ENCODE data around the gene RPTOR. TPM values are rescaled to one million over a fixed set of nuclear protein-coding genes. Genes with fewer than 3 reads are reported as not detected.

Gene RPTOR
- total RNA-seq, 2 experiments from 2014 or later, result 43.6 to 47.2 TPM

DNA sequence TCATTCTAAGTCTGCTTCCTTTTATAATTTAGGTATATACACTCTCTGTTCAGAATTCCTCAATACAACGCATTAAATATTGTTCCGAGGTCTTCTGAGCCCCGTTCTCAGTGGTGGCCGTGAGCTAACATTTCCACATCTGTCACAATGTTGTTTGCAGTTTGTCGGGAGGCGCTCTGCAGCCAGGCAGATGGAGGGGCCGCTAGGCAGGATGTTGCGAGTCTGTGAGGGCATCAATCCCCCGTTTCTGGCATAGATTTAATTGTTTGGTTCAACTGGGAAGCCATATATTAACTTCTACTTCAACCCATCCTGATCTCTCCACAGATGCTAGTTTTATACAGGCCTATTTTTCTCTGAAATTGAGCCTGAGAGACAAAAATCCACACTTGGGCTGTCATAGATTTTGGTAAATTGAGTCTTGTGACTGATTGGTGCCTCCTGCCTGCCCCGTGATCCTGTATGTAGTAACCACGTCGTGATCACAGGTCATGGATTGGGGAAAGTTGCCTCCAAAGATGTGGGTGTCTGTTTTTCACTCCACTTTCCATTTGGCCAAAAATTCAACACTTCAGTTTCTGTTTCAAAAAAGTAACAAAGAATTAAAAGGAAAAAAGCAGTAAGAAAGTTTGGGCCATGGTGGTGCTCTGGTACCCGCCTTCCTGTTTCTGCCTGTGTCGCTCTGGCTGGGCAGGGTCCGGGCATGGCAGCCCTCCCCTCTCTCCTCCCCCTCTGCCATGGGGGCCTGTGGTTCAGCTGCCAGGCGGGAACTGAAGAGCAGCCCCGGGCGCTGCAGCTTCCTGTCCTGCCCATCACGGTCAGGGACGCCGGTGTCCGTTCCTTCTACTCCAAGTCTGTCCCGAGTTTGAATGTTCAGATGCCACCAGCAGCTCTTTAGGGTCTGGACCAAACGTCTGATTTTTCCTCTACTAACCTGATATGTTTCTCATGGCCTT is 41.5 kb downstream of the RPTOR start:
- Mint-ChIP-seq H3K27ac (peak overlapping the region; percentile 32), H3K27me3 (no peaks in the 10 kb centered on the region), H3K4me1 (peaks cover 51% of the 10 kb centered on the region), H3K36me3 (peaks cover 9% of the 10 kb centered on the region), H3K9me3 (no peaks in the 10 kb centered on the region), H3K4me3 (peak overlapping the region; percentile 19)
- DNase-seq, result no peak

DNA sequence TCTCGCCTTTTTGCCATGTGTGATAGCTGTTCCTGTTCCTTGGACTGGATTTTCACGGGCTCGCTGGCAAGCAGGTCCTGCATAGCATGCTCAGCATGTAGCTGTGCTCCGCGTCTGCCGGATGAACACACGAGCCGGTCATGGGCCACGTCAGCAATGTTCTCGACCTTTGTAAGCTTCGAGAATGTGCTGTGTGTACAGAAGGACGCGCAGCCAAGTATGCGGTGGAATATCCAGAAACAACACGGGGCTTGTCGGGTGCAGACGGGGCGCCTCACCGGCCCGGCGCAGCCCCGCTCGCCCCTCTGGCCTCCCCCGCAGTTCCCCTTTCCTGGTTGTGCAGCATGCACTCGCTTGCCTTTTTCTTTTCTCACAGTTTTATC is 42.2 kb downstream of the RPTOR start:
- Mint-ChIP-seq H3K4me1 (peaks cover 58% of the 10 kb centered on the region), H3K4me3 (no peak overlapping the region)

DNA sequence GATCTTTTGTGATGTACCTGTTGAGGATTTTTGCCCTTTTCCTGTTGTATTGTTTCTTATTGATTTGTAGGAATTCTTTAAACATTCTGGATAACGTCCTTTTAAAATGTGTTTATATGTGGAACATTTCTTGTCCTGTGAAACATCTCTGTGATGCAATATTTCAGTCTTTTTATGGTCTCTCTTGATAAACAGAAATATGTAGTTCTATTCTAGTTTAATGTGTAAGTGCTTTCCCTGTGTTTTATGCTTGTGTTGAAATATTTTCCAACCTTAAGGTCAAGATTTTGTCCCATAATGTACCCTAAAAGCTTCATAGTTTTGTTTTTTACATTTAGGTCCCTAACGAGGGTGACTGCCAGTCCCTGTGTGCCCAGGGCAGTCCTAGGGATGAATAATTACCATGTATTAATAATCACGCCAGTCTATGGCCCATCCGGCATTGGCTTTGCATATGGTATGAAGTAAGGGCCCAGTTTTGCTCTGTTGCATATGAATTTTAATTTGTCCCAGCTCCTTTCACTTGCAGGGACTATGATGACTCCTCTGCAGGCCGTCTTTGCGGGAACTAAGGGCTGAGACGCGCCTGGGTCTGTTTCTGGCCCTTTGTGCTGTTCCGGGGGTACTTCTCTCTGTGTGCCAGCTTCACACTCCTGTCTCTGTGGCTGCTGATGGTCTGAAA is 44.2 kb downstream of the RPTOR start:
- DNase-seq, result no peak

More for the DNA sequence above, 42.2 kb downstream of the RPTOR start:
- DNase-seq, result no peak
- Mint-ChIP-seq H3K27ac (peak overlapping the region; percentile 32), H3K9me3 (no peaks in the 10 kb centered on the region), H3K27me3 (no peaks in the 10 kb centered on the region), H3K36me3 (peaks cover 9% of the 10 kb centered on the region)

DNA sequence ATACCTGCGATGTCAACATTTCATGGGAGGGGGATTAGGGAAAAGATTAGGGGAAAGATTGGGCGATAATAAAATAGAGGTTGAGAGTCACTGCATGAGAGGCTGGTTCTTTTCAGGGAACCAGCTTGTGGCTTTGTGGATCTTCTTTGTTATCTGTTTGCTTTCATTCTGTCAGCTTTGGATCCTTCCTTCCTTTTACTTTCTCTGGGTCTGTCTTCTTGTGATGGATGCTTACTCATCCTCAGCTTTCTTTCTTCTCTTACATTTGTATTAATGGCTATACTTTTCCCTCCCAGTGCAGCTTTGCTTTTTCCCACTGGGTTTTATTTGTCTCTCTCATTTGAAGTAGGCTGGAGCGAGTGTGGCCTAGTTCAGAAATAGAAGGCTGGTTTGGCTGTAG is 47.1 kb downstream of the RPTOR start:
- Mint-ChIP-seq H3K36me3 (peaks cover 5% of the 10 kb centered on the region), H3K4me3 (no peak overlapping the region), H3K27me3 (no peaks in the 10 kb centered on the region), H3K9me3 (no peaks in the 10 kb centered on the region), H3K27ac (no peak overlapping the region), H3K4me1 (peaks cover 57% of the 10 kb centered on the region)
- DNase-seq, result no peak

More for the DNA sequence above, 44.2 kb downstream of the RPTOR start:
- peaks cover 57% of the 10 kb centered on the region for H3K4me1 Mint-ChIP-seq
- no peak overlapping the region for H3K4me3 Mint-ChIP-seq
- H3K36me3 Mint-ChIP-seq, result peaks cover 8% of the 10 kb centered on the region
- no peaks in the 10 kb centered on the region for H3K9me3 Mint-ChIP-seq
- H3K27me3 Mint-ChIP-seq, result no peaks in the 10 kb centered on the region
- no peak overlapping the region for H3K27ac Mint-ChIP-seq

DNA sequence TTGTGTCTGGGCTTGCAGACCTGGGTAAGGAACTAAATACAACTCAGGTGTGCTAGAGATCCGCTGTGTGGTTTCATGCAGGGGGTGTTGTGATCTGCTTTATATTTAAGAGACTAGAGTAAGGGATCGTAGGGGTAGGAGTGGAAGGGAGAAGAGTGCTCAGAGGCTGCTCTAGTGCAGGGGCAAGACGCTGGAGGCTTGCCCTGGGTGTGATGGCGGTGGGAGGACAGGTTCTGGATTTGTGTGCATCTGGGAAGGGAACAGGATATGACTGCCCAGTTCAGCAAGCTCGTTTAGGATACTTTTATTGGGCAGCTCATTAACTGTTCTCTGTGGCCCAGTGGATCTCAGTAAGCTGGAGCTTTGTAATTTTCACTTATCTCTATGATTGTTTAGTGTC is 47.6 kb downstream of the RPTOR start:
- DNase-seq, result no peak
- peak overlapping the region; percentile 40 for H3K27ac Mint-ChIP-seq
- H3K36me3 Mint-ChIP-seq, result peaks cover 2% of the 10 kb centered on the region
- H3K9me3 Mint-ChIP-seq, result no peaks in the 10 kb centered on the region
- no peak overlapping the region for H3K4me3 Mint-ChIP-seq
- H3K4me1 Mint-ChIP-seq, result peaks cover 61% of the 10 kb centered on the region
- H3K27me3 Mint-ChIP-seq, result no peaks in the 10 kb centered on the region

DNA sequence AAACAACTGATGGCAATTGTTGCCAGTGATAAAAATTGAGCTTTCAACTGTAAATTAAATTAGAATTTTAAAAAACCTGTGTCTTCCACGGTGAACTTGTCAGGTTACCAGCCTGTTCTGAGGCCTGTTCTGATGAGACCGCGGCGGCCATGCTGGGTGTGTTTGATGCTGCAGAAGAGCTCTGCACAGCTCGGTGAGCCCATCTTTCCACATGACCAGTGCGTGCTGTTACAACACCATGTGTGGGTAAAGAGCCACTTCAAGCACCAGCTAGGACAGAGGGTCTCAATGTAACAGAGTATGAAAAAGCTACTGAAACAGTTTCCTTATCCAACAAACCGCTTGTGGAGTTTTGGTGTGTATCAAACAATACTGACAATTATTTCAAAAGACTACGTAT is 48.5 kb downstream of the RPTOR start:
- Mint-ChIP-seq H3K4me1 (peaks cover 67% of the 10 kb centered on the region), H3K27ac (no peak overlapping the region), H3K27me3 (no peaks in the 10 kb centered on the region), H3K4me3 (no peak overlapping the region), H3K36me3 (peaks cover 4% of the 10 kb centered on the region), H3K9me3 (no peaks in the 10 kb centered on the region)
- DNase-seq, result no peak

DNA sequence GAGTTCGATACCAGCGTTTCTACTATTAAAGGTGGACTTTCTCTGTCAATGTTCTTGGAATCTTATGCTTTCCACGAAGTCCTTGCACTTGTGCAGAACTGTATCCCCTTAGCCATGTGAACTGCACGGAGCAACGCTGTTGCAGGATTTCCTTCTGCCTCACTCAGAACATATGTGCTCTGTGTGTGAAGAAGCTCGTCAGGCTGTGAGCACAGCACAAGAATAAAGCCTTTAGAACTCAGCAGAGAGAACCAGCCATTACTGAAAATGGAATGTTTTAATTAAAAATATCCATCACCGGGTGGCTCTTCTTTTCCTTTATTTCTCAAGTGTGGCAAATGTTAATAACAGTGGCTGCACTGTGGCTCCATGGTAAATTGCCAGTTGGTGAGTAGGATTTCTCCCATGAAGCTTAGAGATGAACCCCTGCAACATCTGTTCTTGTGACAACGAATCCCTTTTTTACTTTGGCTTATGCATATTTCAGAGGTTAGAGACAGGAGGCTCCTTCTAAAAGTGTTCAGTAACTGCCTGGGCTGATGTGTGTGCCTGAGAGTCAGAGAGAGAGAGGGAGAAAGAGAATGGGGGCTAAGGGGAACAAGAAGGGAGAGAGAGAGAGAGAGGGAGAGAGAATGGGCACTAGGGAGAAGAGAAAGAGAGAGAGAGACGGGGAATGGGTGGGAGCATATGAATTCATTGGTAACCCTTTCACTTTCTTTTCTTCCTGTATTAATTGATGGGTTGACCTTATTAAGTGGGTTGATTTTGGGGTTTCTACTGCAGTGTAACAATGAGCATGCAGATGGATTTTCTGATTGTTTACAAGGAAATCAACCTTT is 50.0 kb downstream of the RPTOR start:
- H3K4me1 Mint-ChIP-seq, result peaks cover 68% of the 10 kb centered on the region
- no peak for DNase-seq
- peak overlapping the region; percentile 63 for H3K27ac Mint-ChIP-seq
- H3K9me3 Mint-ChIP-seq, result no peaks in the 10 kb centered on the region
- no peaks in the 10 kb centered on the region for H3K27me3 Mint-ChIP-seq
- H3K4me3 Mint-ChIP-seq, result no peak overlapping the region
- H3K36me3 Mint-ChIP-seq, result peaks cover 10% of the 10 kb centered on the region

DNA sequence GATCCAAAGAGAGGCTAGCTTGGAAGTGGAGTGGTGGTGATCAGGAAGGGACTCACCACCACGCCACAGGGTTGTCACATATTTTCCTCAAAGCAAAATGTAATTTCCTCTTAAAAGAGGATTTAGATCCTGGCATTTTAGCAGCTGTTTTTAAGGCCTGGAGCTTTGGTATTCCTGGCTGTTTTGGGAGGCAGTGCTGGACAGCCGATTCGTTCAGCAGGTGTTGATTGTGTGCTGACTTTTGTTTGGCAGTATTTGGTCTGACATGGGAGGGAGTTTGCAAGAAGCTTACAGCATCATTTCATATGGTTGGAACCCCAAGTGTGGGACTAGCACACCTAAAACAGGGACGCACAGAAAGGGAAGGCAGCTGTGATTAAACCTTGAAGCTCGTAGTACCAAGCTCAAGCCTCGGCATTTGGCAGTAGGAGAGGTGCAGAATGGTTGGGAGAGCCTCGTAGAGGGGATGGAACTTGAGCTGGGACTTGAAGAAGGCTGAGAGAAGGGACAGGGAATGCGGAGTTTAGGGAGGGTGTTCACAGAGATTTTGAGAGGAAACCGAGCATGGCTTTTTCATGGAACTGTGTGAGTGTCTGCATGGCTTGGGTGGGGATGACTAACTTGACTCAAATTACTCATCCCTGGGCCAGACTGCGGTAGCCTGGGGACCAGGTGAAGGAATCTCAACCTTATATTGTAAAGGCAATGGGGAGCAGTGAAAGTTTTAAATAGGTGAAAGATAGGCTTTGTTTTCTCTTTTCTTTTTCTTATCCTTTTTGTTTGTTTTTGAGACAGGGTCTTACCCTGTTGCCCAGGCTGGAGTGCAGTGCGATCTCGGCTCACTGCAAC is 52.3 kb downstream of the RPTOR start:
- peak; percentile 17 for DNase-seq
- no peaks in the 10 kb centered on the region for H3K27me3 Mint-ChIP-seq
- H3K9me3 Mint-ChIP-seq, result no peaks in the 10 kb centered on the region
- H3K27ac Mint-ChIP-seq, result no peak overlapping the region
- no peak overlapping the region for H3K4me3 Mint-ChIP-seq
- peaks cover 15% of the 10 kb centered on the region for H3K36me3 Mint-ChIP-seq
- peaks cover 55% of the 10 kb centered on the region for H3K4me1 Mint-ChIP-seq

DNA sequence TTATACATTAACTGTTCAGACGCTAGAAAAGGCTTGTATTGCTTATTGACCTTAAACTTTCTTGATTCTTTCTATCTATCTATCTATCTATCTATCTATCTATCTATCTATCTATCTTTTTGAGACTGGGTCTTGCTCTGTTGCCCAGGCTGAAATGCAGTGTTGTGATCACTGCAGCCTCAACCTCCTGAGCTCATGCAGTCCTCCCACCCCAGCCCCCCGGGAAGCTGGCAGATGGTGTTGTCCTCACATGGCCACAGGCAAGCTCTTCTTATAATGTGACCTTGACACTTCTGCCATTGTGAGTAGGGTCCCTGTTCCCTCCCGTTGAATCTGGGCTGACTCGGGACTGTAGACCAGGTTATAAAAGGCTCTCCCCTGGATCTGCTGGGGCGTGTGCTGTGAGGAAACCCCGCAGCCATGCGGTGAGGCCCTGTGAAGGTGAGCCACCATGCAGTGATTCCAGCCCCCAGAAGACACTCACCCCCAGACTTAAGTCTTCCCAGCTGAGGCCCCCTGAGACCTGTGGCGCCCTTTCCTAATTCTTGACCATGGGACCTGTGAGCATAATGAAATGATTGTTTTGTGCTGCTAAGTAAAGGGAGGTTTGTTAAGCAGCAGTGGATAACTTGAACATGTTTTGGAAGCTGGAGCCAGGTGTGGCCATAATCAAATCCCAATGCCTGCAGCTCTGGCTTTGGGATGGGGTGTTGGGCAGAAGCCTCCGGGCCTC is 54.3 kb downstream of the RPTOR start:
- Mint-ChIP-seq H3K9me3 (peaks cover 3% of the 10 kb centered on the region), H3K4me3 (no peak overlapping the region), H3K36me3 (peaks cover 27% of the 10 kb centered on the region), H3K4me1 (peaks cover 61% of the 10 kb centered on the region), H3K27ac (no peak overlapping the region), H3K27me3 (no peaks in the 10 kb centered on the region)
- no peak for DNase-seq

DNA sequence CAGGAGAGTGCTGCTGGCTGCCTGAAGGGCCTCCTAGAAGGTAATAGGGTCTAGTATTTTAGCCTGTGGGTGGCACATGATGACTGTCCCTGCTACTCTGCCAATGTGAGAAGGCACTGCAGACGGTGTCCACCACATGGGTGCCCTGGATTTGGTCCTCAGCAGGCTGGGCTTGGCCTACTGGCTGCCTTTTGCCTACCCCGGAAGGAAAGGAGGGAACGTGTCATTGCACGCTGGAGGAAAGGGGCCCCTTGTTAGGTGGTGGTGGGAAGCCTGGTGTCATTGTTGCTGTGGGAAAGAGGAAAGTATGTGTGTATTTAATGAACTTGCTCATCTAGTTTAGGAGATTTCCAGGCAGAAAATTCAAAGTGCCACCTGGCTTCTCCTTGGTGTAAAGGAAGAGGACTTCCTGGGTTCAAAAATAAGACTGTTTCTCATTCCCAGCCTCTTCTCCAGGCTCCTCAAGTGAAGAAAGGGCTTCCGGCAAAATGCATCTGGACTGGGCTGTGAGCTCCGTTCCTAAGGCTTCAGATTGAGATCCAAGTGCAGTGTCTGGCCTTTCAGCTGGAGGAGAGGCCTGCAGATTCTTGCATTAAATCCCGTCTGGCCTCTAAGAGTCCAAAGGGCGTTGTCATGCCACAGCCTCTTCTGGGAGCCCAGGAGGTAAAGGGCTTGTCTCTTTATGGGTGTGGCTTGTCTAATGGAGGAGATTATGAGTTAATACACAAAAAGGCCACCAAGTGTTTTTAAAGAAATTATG is 55.1 kb downstream of the RPTOR start:
- Mint-ChIP-seq H3K27me3 (no peaks in the 10 kb centered on the region), H3K4me3 (no peak overlapping the region), H3K9me3 (peaks cover 3% of the 10 kb centered on the region), H3K4me1 (peaks cover 64% of the 10 kb centered on the region), H3K27ac (no peak overlapping the region), H3K36me3 (peaks cover 31% of the 10 kb centered on the region)
- no peak for DNase-seq

DNA sequence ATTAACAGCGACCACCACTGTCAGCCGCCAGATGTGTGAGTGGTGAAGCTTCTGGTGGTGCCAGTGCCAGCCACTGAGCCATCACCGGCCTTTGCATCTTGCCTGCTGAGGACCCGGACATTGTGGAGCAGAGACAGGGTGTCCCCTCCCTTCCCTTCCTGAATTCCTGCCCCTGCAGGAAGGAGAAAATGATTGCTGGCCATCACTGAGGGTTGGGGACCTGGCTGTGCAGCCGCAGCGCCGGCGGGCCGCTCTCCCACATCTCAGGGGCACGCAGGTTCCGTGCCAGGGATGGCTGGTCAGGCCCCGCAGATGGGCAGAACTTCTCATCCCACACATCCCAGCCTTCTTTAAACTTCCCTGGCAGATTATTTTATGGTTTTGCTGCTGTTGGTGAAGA is 56.5 kb downstream of the RPTOR start:
- H3K36me3 Mint-ChIP-seq, result peaks cover 36% of the 10 kb centered on the region
- peaks cover 3% of the 10 kb centered on the region for H3K9me3 Mint-ChIP-seq
- peaks cover 68% of the 10 kb centered on the region for H3K4me1 Mint-ChIP-seq
- H3K4me3 Mint-ChIP-seq, result no peak overlapping the region
- H3K27ac Mint-ChIP-seq, result no peak overlapping the region
- H3K27me3 Mint-ChIP-seq, result no peaks in the 10 kb centered on the region
- no peak for DNase-seq

DNA sequence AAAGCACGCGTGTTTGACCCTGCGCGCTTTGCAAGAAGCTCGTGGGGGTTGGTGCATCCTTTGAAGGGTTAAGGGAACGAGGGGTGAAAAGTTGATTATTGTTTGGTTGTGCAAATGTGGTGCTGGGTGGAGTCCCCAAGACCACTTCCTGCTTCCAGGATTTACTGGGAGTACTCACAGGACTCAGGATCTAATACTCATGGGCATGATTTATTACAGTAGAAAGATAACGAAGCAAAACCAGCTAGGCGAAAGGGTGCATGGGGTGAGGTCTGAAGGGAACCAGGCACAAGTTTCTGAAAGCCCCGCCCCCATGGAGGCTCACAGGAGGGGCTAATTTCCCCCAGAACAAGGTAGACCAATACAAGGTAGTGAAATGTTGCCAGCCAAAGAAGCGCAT is 58.8 kb downstream of the RPTOR start:
- Mint-ChIP-seq H3K4me3 (no peak overlapping the region), H3K36me3 (peaks cover 35% of the 10 kb centered on the region), H3K4me1 (peaks cover 57% of the 10 kb centered on the region), H3K27ac (no peak overlapping the region), H3K27me3 (no peaks in the 10 kb centered on the region), H3K9me3 (peaks cover 3% of the 10 kb centered on the region)
- no peak for DNase-seq

DNA sequence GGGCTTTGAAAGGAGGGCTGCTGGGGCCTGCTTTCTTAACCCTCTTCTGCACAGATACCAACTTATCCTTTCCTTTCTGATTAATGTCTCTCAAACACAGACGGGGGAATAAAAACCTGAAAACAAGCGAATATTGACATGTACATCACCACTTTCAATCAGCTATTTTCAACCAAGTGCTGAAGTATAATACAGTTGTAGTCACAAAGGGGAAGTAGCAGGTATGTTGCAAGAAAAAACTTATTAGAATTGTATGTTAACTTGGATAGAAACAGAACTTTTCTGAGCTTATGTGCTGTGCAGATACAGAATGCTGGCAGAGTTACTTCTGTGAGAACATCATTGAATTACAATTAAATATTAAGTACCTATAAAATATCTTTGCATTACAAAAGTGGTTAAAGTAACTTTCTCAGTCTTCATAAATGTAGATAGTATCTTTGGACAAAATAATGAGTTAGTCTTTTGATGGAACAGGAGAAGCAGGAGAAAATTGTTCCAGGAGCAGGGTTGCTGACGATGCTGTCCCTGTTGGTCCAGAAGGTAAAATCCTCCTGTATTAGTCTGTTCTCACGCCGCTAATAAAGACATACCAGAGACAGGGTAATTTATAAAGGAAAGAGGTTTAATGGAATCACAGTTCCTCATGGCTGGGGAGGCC is 59.5 kb downstream of the RPTOR start:
- Mint-ChIP-seq H3K27ac (no peak overlapping the region), H3K27me3 (no peaks in the 10 kb centered on the region), H3K4me3 (no peak overlapping the region), H3K4me1 (peaks cover 55% of the 10 kb centered on the region), H3K9me3 (peaks cover 3% of the 10 kb centered on the region), H3K36me3 (peaks cover 31% of the 10 kb centered on the region)
- no peak for DNase-seq

All from activated naive CD8-positive, alpha-beta T cell treated with anti-CD3 and anti-CD28 coated beads for 36 hours (primary cell).